Stimulated activated naive CD8-positive, alpha-beta T cell treated with anti-CD3 and anti-CD28 coated beads, Interleukin-15, amount 100 ng/mL, for 72 hours (primary cell): ENCODE measurements around the gene HOXB5.
A peak's percentile ranks its signal among the peaks of the same experiment; 100 is the strongest.

Experiments
- ATAC-seq: fragments of 150-1000 bp; cut with Tn5 transposase; 2 replicates; pipeline ENCODE4 v1.10.0; 2021; ENCODE audit warnings: mild to moderate bottlenecking, moderate library complexity
- DNase-seq, 2 donors: peaks; one replicate each; pipeline ENCODE4 v3.0.0; 2021 to 2022
- H3K27ac Mint-ChIP-seq, 2 donors: one replicate each; pipeline ENCODE4 v1.8.0; 2022; ENCODE audit warnings: mild to moderate bottlenecking in 2 of 2, mixed read lengths in 2 of 2, moderate library complexity in 2 of 2
- H3K27me3 Mint-ChIP-seq: one replicate; pipeline ENCODE4 v1.8.0; 2022; ENCODE audit warnings: mixed read lengths
- H3K4me1 Mint-ChIP-seq: one replicate; pipeline ENCODE4 v1.8.0; 2022; ENCODE audit warnings: mild to moderate bottlenecking, mixed read lengths
- H3K4me3 Mint-ChIP-seq, 2 donors: one replicate each; pipeline ENCODE4 v1.8.0; 2022; ENCODE audit warnings: mild to moderate bottlenecking in 2 of 2, mixed read lengths in 2 of 2, moderate library complexity in 1 of 2
- H3K9me3 Mint-ChIP-seq, 2 donors: one replicate each; pipeline ENCODE4 v1.8.0; 2022; ENCODE audit warnings: mixed read lengths in 2 of 2

The HOXB5 gene

DNA sequence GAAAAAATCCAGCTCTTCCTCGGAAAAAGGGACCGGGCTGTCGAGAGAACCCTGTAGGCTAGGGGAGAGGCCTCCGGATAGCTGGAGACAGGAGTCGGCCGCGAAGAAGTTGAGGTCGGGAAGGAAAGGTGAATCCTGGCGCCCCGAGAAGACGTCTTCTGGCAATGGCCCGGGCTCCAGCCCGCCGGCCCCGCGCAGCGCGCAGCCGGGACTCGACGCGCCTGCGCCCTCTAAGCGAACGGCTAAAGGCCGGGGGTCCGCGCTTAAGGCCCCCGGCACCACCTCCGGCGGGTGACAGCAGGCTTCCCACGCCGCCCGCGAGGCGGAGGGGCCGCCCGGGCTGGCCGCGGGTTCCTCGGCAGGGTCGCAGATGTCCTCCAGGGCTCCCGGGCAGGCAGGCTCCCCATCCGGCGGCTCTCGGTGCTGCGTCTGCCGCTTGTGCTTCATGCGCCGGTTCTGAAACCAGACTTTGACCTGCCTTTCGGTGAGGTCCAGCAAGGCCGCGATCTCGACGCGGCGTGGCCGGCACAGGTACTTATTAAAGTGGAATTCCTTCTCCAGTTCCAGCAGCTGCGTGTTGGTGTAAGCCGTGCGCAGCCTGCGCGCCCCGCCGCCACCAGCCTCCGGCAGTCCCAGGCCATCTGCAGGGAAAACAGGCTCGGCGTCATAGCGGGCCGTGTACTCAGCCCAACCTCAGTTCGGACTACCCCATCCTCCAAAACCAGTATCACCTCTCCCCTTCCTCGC is 50.3 kb downstream of the HOXB5 start:
- DNase-seq = peak; percentile 75
- Mint-ChIP-seq H3K4me3 (peak overlapping the region; percentile 95), H3K27me3 (peaks cover 60% of the 10 kb centered on the region), H3K4me1 (peaks cover 61% of the 10 kb centered on the region), H3K9me3 (no peaks in the 10 kb centered on the region), H3K27ac (peak overlapping the region; percentile 92 to 96)
- ATAC-seq = peak; percentile 77

DNA sequence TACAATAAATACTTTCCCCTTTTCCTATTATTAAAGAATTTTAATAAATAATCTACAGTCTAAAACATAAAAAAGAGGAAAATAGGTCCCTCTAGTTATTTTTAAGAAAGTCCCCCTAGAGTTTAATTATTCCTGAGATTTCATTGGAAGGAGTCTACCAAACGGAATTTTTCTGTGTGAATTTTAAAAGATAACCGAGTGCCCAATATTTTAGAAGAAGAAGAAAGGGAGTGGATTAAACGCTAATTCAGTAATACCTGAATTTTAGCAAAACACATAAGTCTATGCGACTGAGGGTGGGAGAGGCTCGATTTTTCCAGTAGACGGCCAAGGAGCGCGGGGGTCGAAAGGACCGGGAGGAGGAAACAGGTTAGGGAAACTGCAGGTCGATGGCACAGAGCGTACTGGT is 50.9 kb downstream of the HOXB5 start:
- Mint-ChIP-seq H3K4me3 (peak overlapping the region; percentile 88 to 95), H3K4me1 (peaks cover 61% of the 10 kb centered on the region), H3K27ac (peak overlapping the region; percentile 87 to 96), H3K27me3 (peaks cover 60% of the 10 kb centered on the region), H3K9me3 (no peaks in the 10 kb centered on the region)
- DNase-seq = no peak
- ATAC-seq = no peak

DNA sequence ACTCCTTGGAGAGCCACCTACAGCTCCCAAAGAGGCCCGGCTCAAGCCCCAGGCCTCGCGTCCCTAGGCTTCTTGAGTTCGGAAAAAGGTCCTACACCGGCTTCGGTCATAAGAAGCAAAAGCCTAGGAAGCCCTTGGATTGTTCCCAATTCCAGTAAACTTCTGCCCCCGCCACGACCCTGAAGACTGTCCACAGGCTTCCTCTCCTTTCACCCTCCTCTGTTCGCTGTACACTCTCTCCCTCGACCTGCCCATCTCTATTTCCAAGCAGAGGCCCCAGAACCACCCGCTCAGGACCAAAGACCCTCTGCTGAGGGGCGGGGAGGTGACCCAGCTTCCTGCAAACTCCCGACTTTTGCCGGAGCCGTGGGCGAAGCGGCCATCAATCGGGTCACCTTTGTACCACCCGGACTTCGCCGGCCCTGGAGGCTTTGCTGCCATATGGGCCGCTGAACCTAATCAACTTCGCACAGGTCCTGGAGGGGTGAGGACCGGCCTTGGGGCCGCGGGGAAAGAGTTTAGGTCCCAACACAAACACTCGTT is 51.4 kb downstream of the HOXB5 start:
- no peaks in the 10 kb centered on the region for H3K9me3 Mint-ChIP-seq
- H3K27ac Mint-ChIP-seq = peak overlapping the region; percentile 99 to 100
- H3K27me3 Mint-ChIP-seq = peaks cover 60% of the 10 kb centered on the region
- ATAC-seq (no peak), DNase-seq (peak; percentile 17 to 37)
- peak overlapping the region; percentile 88 to 90 for H3K4me3 Mint-ChIP-seq
- peaks cover 61% of the 10 kb centered on the region for H3K4me1 Mint-ChIP-seq

DNA sequence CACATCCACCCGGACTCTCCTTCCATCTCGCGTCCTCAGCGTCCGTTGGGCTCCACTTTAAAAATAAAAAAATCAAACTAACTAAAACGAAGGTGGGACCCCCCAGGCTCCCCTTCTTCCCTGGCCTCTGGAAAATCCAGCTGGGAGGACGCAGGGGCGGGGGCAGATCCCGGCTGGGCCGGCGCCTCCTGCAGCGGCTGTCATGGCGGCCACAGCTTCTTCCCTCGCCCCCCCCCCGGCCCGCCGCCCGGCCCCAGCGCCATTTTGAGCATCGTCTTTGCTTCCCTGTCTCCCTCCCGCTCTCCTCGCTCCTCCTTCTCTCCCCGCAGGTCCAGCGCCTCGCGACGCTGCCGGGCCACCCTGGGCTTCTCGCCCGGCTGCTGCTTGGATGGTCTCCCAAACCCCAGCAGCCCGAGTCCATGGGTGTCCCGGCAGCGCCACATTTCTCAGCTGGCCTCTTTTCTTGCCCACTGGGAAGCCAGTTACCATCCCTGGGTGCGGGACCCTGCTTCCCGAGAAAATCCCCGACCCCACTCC is 51.9 kb downstream of the HOXB5 start:
- Mint-ChIP-seq H3K27me3 (peaks cover 58% of the 10 kb centered on the region), H3K27ac (peak overlapping the region; percentile 99 to 100), H3K4me3 (peak overlapping the region; percentile 88 to 90), H3K4me1 (peaks cover 58% of the 10 kb centered on the region), H3K9me3 (no peaks in the 10 kb centered on the region)
- DNase-seq (peak; percentile 49 to 53), ATAC-seq (peak; percentile 14)
